Keratinocyte (primary cell): ENCODE results near the gene AP3M1. TPM values are rescaled to one million over a fixed set of nuclear protein-coding genes. Genes with fewer than 3 reads are reported as not detected.

Experiments
- DNase-seq: peaks from one replicate; pipeline ENCODE4 v3.0.0-alpha.2; 2011; ENCODE audit warnings: low read depth, missing footprints, low spot score
- FAIRE-seq: peaks from 2 replicates; lab custom pipeline; 2011; peaks lifted over from hg19 to GRCh38; lab: Jason Lieb, UNC
- H2AFZ ChIP-seq: 2 replicates; pipeline ENCODE4 v1.6.0; 2012; ENCODE audit warnings: low read length, control low read depth, inconsistent platforms; ENCODE audit not compliant: control insufficient read depth
- H3K27ac ChIP-seq: 2 replicates; pipeline ENCODE4 v1.5.1; 2011; ENCODE audit warnings: low read length; ENCODE audit not compliant: control insufficient read depth, insufficient read depth
- H3K27me3 ChIP-seq: 3 replicates; pipeline ENCODE4 v1.6.0; 2011; ENCODE audit warnings: low read length; ENCODE audit not compliant: control insufficient read depth, insufficient read depth; ENCODE audit errors: extremely low read depth
- H3K36me3 ChIP-seq, 2 experiments: 2 replicates in 1 of 2; 3 replicates in 1 of 2; pipeline ENCODE4 v1.5.1; 2011; ENCODE audit warnings: low read length in 2 of 2, mild to moderate bottlenecking in 1 of 2; ENCODE audit not compliant: control insufficient read depth in 2 of 2, insufficient read depth in 2 of 2; ENCODE audit errors: extremely low read depth in 1 of 2
- H3K4me1 ChIP-seq: 3 replicates; pipeline ENCODE4 v1.5.1; 2011; ENCODE audit warnings: low read length; ENCODE audit not compliant: control insufficient read depth, insufficient read depth; ENCODE audit errors: extremely low read depth
- H3K4me2 ChIP-seq: 3 replicates; pipeline ENCODE4 v1.6.0; 2011; ENCODE audit warnings: low read depth, low read length; ENCODE audit not compliant: control insufficient read depth, insufficient read depth; ENCODE audit errors: extremely low read depth
- H3K4me3 ChIP-seq, 3 experiments: fragments of 200-600 bp in 1 of 3; sonication (generic) in 1 of 3; 2 replicates in 2 of 3; 3 replicates in 1 of 3; pipeline ENCODE4 v1.5.1; 2011 to 2016; ENCODE audit warnings: low read length in 3 of 3, mild to moderate bottlenecking in 3 of 3, control low read depth in 2 of 3, inconsistent platforms in 1 of 3, low read depth in 1 of 3, mixed read lengths in 1 of 3, mixed run types in 1 of 3, moderate library complexity in 1 of 3; ENCODE audit not compliant: control insufficient read depth in 2 of 3, insufficient read depth in 2 of 3; ENCODE audit errors: extremely low read depth in 1 of 3
- H3K79me2 ChIP-seq: 2 replicates; pipeline ENCODE4 v1.6.0; 2012; ENCODE audit warnings: low read length; ENCODE audit not compliant: control insufficient read depth, insufficient read depth
- H3K9ac ChIP-seq: 3 replicates; pipeline ENCODE4 v1.6.0; 2011; ENCODE audit warnings: low read length; ENCODE audit not compliant: control insufficient read depth, insufficient read depth; ENCODE audit errors: extremely low read depth
- H3K9me1 ChIP-seq: 3 replicates; pipeline ENCODE4 v1.6.0; 2011; ENCODE audit warnings: low read length; ENCODE audit not compliant: control insufficient read depth, insufficient read depth; ENCODE audit errors: extremely low read depth
- H3K9me3 ChIP-seq: 2 replicates; pipeline ENCODE4 v1.5.1; 2012; ENCODE audit warnings: low read depth, low read length; ENCODE audit not compliant: control insufficient read depth
- H4K20me1 ChIP-seq: 3 replicates; pipeline ENCODE4 v1.6.0; 2011; ENCODE audit warnings: low read length; ENCODE audit not compliant: control insufficient read depth, insufficient read depth; ENCODE audit errors: extremely low read depth
- CTCF ChIP-seq, 3 experiments: IDR thresholded peaks in 1 of 3; conservative IDR thresholded peaks in 1 of 3; optimal IDR thresholded peaks in 1 of 3; 2 replicates in 2 of 3; 3 replicates in 1 of 3; pipeline versions ENCODE3 to v1.5.1; 2011; ENCODE audit warnings: low read length in 3 of 3, mild to moderate bottlenecking in 3 of 3, moderate library complexity in 2 of 3, control low read depth in 1 of 3, inconsistent platforms in 1 of 3; ENCODE audit not compliant: insufficient read depth in 2 of 3; ENCODE audit errors: extremely low read depth in 1 of 3
- EZH2 ChIP-seq: IDR thresholded peaks from one replicate; pipeline ENCODE4 v1.6.1; 2012; ENCODE audit warnings: inconsistent platforms, mild to moderate bottlenecking, low read length, moderate library complexity
- dilution Hi-C: fragments of 300-500 bp; cut with MboI; formaldehyde crosslinking; loops from one replicate; pipeline ENCODE4 v1.7.0; 2020; ENCODE audit warnings: low sequenced_read_pairs; ENCODE audit not compliant: extremely low pct_ligation_motif_present
- polyA plus RNA-seq, 5 experiments: library from polyadenylated mRNA; depleted of rRNA in 3 of 5; stranded (reverse) in 3 of 5; stranded (forward) in 1 of 5; unstranded in 1 of 5; fragments of >200 nt; gene quantifications; 1 replicate in 1 of 5; 2 replicates in 3 of 5; 3 replicates in 1 of 5; pipeline versions ENCODE4 v1.2.1 to v1.2.3, GENCODE V29; 2011 to 2012; ENCODE audit warnings: missing spikeins in 2 of 5, low read depth in 1 of 5, low replicate concordance in 1 of 5

The AP3M1 gene
- polyA plus RNA-seq, 1 donor (not counting 4 experiments of a cell fraction or from before 2014, with no cell fraction given), result 53.5 TPM

DNA sequence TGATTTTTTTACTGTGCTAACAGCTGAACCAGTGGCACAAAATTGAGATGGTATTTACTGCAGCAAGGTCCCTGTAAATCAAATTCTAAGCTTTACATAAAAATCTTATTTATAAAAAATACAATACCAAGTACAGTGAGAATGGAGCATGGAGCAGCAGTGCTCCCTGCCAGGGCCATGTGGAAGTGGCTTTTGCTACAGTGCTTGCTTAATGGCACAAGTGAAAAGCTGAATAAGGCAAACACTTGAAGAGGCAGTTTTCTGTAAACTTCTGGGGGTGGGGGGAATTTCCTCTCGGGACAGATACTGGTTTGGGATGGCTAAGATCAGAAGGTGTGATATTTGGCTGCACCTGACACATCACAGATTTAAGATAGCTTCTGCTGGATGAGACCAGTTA lies 27.5 kb downstream of the AP3M1 start:
- Histone ChIP-seq H3K4me2 (no peak overlapping the region), H3K4me3 (no peak overlapping the region), H3K9ac (no peak overlapping the region), H3K27ac (no peak overlapping the region), H3K36me3 (peaks cover 24 to 36% of the 10 kb centered on the region in 2 experiments), H2AFZ (no peak overlapping the region), H3K4me1 (peaks cover 12% of the 10 kb centered on the region), H3K9me1 (no peaks in the 10 kb centered on the region), H3K27me3 (no peaks in the 10 kb centered on the region), H3K79me2 (no peaks in the 10 kb centered on the region), H3K9me3 (no peaks in the 10 kb centered on the region), H4K20me1 (no peaks in the 10 kb centered on the region)
- no peak for FAIRE-seq
- TF ChIP-seq EZH2 (no peak), CTCF (optimal IDR thresholded peaks at IDR 0.05 in 1 of 3, IDR thresholded peaks at IDR 0.05 in 1 of 3, conservative IDR thresholded peaks at IDR 0.05 in 1 of 3; ENCODE audit: extremely low read depth in 1 of 3, insufficient read depth in 2 of 3, low read length in 3 of 3) (no peak)
- no peak for DNase-seq
- dilution Hi-C loops, result no loop called here

DNA sequence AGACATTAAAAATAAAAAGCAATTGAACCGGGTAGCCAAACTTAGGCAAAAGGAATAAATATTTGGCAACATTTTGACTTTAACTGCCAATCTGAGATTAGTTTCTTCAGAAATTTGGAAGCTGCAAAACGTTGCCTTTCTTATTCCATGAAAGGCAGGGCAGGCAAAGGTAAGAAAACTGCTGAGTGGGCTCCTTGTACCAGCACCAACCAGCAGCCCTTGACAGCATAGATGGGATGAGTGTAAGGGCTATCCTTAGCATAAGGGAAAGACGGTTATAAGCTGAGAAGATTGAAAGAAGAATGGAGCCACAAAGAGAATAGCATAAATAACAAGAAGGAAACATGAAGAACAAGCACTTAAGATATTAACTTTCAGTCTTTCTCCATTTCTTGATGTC lies 28.6 kb downstream of the AP3M1 start:
- TF ChIP-seq EZH2 (no peak), CTCF (optimal IDR thresholded peaks at IDR 0.05 in 1 of 3, IDR thresholded peaks at IDR 0.05 in 1 of 3, conservative IDR thresholded peaks at IDR 0.05 in 1 of 3; ENCODE audit: extremely low read depth in 1 of 3, insufficient read depth in 2 of 3, low read length in 3 of 3) (no peak)
- no peaks in the 10 kb centered on the region for H3K79me2 ChIP-seq
- FAIRE-seq (no peak), DNase-seq (no peak)
- H3K9ac ChIP-seq, result no peak overlapping the region
- dilution Hi-C loops, result no loop called here
- H2AFZ ChIP-seq, result no peak overlapping the region
- H3K9me3 ChIP-seq, result no peaks in the 10 kb centered on the region
- no peaks in the 10 kb centered on the region for H3K9me1 ChIP-seq
- no peak overlapping the region for H3K27ac ChIP-seq
- no peak overlapping the region for H3K4me2 ChIP-seq
- no peaks in the 10 kb centered on the region for H4K20me1 ChIP-seq
- H3K36me3 ChIP-seq, result peaks cover 30 to 36% of the 10 kb centered on the region in 2 experiments
- H3K4me1 ChIP-seq, result peaks cover 12% of the 10 kb centered on the region
- H3K4me3 ChIP-seq, result no peak overlapping the region
- no peaks in the 10 kb centered on the region for H3K27me3 ChIP-seq
